Lower lobe of right lung (tissue), 2 donors: Measurements from ENCODE around the gene NAALADL2. TPM values are rescaled to one million over a fixed set of nuclear protein-coding genes. Genes with fewer than 3 reads are reported as not detected.

ENCODE experiments used
- ATAC-seq, 2 donors: fragments of 200-7000 bp; cut with Tn5 transposase; one replicate each; pipeline ENCODE4 v1.9.1; 2020 to 2022; ENCODE audit warnings: mild to moderate bottlenecking in 2 of 2, moderate library complexity in 2 of 2
- DNase-seq: peaks from one replicate; pipeline ENCODE4 v3.0.0-alpha.2; 2020
- H3K27ac ChIP-seq: fragments of 200-600 bp; one replicate; pipeline ENCODE4 v1.8.0; 2022
- H3K27me3 ChIP-seq: fragments of 200-600 bp; one replicate; pipeline ENCODE4 v1.8.0; 2022; ENCODE audit warnings: low read depth
- H3K36me3 ChIP-seq: fragments of 200-600 bp; one replicate; pipeline ENCODE4 v1.8.0; 2022; ENCODE audit warnings: mild to moderate bottlenecking
- H3K4me1 ChIP-seq: fragments of 200-600 bp; one replicate; pipeline ENCODE4 v1.8.0; 2022
- H3K4me3 ChIP-seq: fragments of 200-600 bp; one replicate; pipeline ENCODE4 v1.8.0; 2022; ENCODE audit warnings: mild to moderate bottlenecking
- H3K9me3 ChIP-seq: fragments of 200-600 bp; one replicate; pipeline ENCODE4 v1.8.0; 2022
- intact Hi-C: fragments of 100-400 bp; cut with DNase I; formaldehyde crosslinking; loops from one replicate; pipeline ENCODE4 v1.11.0; 2022
- total RNA-seq: library from RNA; stranded (reverse); fragmentation: NEBNext Ultra II Directional; extraction: Animal tissue kit (Norgen Biotek cat#: 25700); gene quantifications from one replicate; pipeline ENCODE4 v1.2.1, GENCODE V29; 2021
- TF ChIP-seq, protein P1 (sequence below): fragments of 200-600 bp; IDR thresholded peaks from one replicate; pipeline ENCODE4 v1.8.0; 2022; ENCODE audit warnings: antibody characterized with exemption, mild to moderate bottlenecking
- donor health status: DM: no; HTN: yes; CAD: no; lungs with severe emphysema.

The NAALADL2 gene
- total RNA-seq, 1 donor from 2014 or later = 9.8 TPM

GRCh38 chr3:175836617-175837016 is 977.5 kb downstream of the NAALADL2 start:
- H3K9me3 ChIP-seq = no peaks in the 10 kb centered on the region
- DNase-seq (no peak), ATAC-seq (no peak)
- H3K27ac ChIP-seq = no peak overlapping the region
- intact Hi-C loops = no loop called here
- H3K36me3 ChIP-seq = no peaks in the 10 kb centered on the region
- H3K27me3 ChIP-seq = no peaks in the 10 kb centered on the region
- no peak overlapping the region for H3K4me3 ChIP-seq
- no peaks in the 10 kb centered on the region for H3K4me1 ChIP-seq
- TF ChIP-seq, protein P1, sequence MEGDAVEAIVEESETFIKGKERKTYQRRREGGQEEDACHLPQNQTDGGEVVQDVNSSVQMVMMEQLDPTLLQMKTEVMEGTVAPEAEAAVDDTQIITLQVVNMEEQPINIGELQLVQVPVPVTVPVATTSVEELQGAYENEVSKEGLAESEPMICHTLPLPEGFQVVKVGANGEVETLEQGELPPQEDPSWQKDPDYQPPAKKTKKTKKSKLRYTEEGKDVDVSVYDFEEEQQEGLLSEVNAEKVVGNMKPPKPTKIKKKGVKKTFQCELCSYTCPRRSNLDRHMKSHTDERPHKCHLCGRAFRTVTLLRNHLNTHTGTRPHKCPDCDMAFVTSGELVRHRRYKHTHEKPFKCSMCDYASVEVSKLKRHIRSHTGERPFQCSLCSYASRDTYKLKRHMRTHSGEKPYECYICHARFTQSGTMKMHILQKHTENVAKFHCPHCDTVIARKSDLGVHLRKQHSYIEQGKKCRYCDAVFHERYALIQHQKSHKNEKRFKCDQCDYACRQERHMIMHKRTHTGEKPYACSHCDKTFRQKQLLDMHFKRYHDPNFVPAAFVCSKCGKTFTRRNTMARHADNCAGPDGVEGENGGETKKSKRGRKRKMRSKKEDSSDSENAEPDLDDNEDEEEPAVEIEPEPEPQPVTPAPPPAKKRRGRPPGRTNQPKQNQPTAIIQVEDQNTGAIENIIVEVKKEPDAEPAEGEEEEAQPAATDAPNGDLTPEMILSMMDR = no peak

DNA sequence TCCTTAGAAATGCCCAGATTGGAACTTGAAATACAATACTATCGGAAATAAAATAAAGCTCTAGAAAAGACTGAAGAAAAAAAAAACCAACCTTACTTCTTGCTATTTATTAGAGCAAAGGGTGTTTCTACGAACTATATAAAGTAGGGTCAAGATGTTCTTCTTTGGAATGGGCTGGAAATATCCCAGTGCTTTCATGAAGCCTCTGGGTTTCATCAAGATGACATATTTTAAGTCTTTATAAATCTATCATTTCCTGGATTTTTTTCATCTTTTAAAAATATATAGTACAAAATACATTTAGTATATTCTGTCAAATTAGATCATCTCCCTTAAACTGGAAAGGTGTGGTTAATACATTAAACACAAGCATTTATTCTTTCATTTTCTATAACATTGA is 978.8 kb downstream of the NAALADL2 start:
- no peaks in the 10 kb centered on the region for H3K27me3 ChIP-seq
- no peaks in the 10 kb centered on the region for H3K36me3 ChIP-seq
- intact Hi-C loops = no loop called here
- no peak overlapping the region for H3K27ac ChIP-seq
- no peak for DNase-seq
- no peaks in the 10 kb centered on the region for H3K4me1 ChIP-seq
- ATAC-seq = no peak
- no peaks in the 10 kb centered on the region for H3K9me3 ChIP-seq
- no peak overlapping the region for H3K4me3 ChIP-seq
- TF ChIP-seq, protein P1 = no peak

DNA sequence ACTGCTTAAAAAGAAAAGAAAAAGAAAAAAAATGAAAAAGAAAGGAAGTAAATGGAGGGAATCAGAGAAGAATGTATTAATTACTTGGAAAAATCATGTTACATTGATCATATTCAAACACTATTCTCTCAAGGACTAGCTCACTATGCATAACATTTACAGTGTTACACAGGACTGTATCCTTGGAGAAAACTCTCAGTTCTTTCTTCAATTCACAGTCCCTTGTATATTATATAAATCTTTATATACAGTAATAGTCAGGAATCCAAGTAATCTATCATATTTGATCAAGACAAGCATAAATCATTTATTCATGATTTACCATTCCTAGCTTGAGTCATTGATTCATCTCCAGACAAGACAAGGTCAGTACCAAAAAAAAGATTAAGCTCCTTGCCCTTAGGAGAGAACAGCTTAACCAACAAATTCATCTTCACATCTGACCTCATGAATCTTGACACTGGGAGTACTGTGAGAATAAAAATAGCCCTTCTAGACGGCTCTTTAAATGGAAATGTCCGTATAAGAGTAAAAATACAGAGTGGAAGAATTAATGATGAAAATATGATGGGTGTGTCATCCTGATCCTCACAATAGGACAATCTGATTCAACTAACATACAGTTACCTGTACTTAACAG is 980.4 kb downstream of the NAALADL2 start:
- no peak overlapping the region for H3K4me3 ChIP-seq
- H3K27ac ChIP-seq = no peak overlapping the region
- no peaks in the 10 kb centered on the region for H3K9me3 ChIP-seq
- TF ChIP-seq, protein P1 = no peak
- no peaks in the 10 kb centered on the region for H3K4me1 ChIP-seq
- DNase-seq (no peak), ATAC-seq (no peak)
- intact Hi-C loops = no loop called here
- H3K27me3 ChIP-seq = no peaks in the 10 kb centered on the region
- no peaks in the 10 kb centered on the region for H3K36me3 ChIP-seq

- DNase-seq (no peak), ATAC-seq (no peak)
- Histone ChIP-seq H3K9me3 (no peaks in the 10 kb centered on the region), H3K27me3 (no peaks in the 10 kb centered on the region), H3K27ac (no peak overlapping the region), H3K36me3 (no peaks in the 10 kb centered on the region), H3K4me3 (no peak overlapping the region), H3K4me1 (no peaks in the 10 kb centered on the region)
- intact Hi-C loops = no loop called here
- TF ChIP-seq, protein P1 = no peak
These were observed 992.4 kb downstream of the NAALADL2 start for GRCh38 chr3:175851541-175851940.

- Histone ChIP-seq H3K4me1 (no peaks in the 10 kb centered on the region), H3K27me3 (no peaks in the 10 kb centered on the region), H3K36me3 (no peaks in the 10 kb centered on the region), H3K27ac (no peak overlapping the region), H3K4me3 (no peak overlapping the region), H3K9me3 (no peaks in the 10 kb centered on the region)
- TF ChIP-seq, protein P1 = no peak
- no peak for DNase-seq
- ATAC-seq = no peak
- intact Hi-C loops = no loop called here
These were observed 993.4 kb downstream of the NAALADL2 start for GRCh38 chr3:175852560-175852959.
